NCI-H1930 (cell line): ENCODE data around the gene HPS1.

Source experiments
- DNase-seq, 2 experiments: peaks; one replicate each; lab custom pipeline; 2025; lab: John Stamatoyannopoulos, UW

The HPS1 gene

GRCh38 chr10:98446661-98447221 lies at the start of gene HPS1:
Gene HPS1 (minus strand): TSS chr10:98446935. CDS start chr10:98443240, 3,695 bp downstream.
- peak; percentile 16 to 37 for DNase-seq

- DNase-seq: no peak
These were observed 46.0 kb upstream of the HPS1 start for GRCh38 chr10:98492763-98493162.

- no peak for DNase-seq
These were observed 43.1 kb upstream of the HPS1 start for GRCh38 chr10:98489561-98490481.

GRCh38 chr10:98488669-98489430 lies 42.1 kb upstream of the HPS1 start:
- DNase-seq: no peak

- DNase-seq: no peak
These were observed 40.9 kb upstream of the HPS1 start for GRCh38 chr10:98487649-98488048.

- DNase-seq: no peak
These were observed 39.7 kb upstream of the HPS1 start for GRCh38 chr10:98486421-98486820.

GRCh38 chr10:98485959-98486358 lies 39.2 kb upstream of the HPS1 start:
- DNase-seq: no peak

- DNase-seq: no peak
These were observed 36.9 kb upstream of the HPS1 start for GRCh38 chr10:98483658-98484057.

- no peak for DNase-seq
These were observed 35.4 kb upstream of the HPS1 start for GRCh38 chr10:98482096-98482495.

GRCh38 chr10:98481404-98481945 lies 34.7 kb upstream of the HPS1 start:
- DNase-seq: no peak

- DNase-seq: no peak
These were observed 31.9 kb upstream of the HPS1 start for GRCh38 chr10:98478430-98479222.

GRCh38 chr10:98477861-98478260 lies 31.1 kb upstream of the HPS1 start:
- DNase-seq: no peak

GRCh38 chr10:98474628-98475027 lies 27.9 kb upstream of the HPS1 start:
- no peak for DNase-seq

- DNase-seq: no peak
These were observed 25.5 kb upstream of the HPS1 start for GRCh38 chr10:98472196-98472595.

GRCh38 chr10:98470850-98471249 lies 24.1 kb upstream of the HPS1 start:
- DNase-seq: no peak

- no peak for DNase-seq
These were observed 22.5 kb upstream of the HPS1 start for GRCh38 chr10:98469001-98469931.

GRCh38 chr10:98467506-98468318 lies 21.0 kb upstream of the HPS1 start:
- peak in 1 of 2 experiments; percentile 6 for DNase-seq

- DNase-seq: no peak
These were observed 20.2 kb upstream of the HPS1 start for GRCh38 chr10:98466861-98467505.

GRCh38 chr10:98465866-98466265 lies 19.1 kb upstream of the HPS1 start:
- DNase-seq: no peak
